Stimulated activated CD8-positive, alpha-beta memory T cell treated with anti-CD3 and anti-CD28 coated beads, Interleukin-7, amount 100 ng/mL, for 48 hours (primary cell): ENCODE results near the gene ADAMTS17.

ENCODE experiments used
- DNase-seq, 2 donors: peaks; one replicate each; pipeline ENCODE4 v3.0.0-alpha.2; 2020; ENCODE audit warnings: low read depth in 1 of 2; ENCODE audit errors: extremely low read depth in 1 of 2

ADAMTS17 gene

DNA sequence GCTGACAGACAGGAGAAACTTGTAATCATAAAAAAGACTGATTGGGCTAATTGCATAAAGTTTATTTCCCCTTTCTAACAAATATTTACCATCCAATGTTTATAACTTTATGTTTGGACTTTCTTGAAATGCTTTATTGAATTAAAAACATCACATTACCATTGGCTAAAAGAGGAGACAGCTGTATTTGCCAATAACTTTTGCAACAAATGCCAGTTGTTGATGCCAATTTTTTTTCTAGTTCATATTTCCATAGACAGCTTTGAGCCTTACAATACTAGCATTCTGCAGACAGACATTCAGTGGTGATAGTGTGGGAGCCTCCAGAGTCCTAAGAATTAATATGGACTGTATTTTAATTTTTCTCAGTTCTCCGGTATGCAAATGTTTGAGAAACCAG is 198.4 kb downstream of the ADAMTS17 start:
- DNase-seq, result no peak

DNA sequence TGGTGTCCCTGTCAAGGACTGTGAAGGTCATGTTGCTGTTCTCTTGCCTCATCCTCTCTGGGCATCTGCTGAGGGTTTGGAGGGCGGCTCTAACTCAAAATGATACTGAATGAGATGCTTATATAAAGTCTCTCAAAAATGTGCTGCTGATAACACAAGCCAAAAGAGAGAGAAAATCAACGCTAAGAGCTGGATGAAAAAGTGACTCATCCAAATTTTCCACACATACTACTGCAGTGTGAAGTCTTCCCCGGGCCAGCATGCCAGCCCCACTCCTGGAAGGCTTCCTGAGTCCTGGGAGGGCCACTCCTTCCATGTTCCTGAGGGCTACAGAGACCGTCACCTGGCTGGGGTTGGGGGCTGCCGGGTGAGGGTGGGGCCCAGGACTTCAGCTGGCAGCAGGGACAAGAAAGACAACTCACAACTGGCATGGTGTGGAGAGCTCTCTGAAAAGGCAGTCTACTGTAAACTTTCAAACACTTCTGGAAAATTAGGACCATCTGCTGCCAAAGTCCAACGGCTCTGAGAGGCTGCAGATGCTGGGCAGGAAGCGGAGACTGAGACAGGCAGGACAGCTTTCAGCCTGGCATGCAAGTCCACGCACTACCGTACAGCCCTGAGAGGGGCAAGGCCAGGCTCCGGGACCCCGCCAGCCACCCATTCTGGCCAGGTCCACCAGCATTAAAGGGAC is 200.3 kb downstream of the ADAMTS17 start:
- DNase-seq, result no peak

- no peak for DNase-seq
Measured at GRCh38 chr15:100140527-100141308, 201.1 kb downstream of the ADAMTS17 start.

GRCh38 chr15:100134586-100134985 is 207.2 kb downstream of the ADAMTS17 start:
- no peak for DNase-seq

- no peak for DNase-seq
Measured at GRCh38 chr15:100134089-100134583, 207.6 kb downstream of the ADAMTS17 start.

DNA sequence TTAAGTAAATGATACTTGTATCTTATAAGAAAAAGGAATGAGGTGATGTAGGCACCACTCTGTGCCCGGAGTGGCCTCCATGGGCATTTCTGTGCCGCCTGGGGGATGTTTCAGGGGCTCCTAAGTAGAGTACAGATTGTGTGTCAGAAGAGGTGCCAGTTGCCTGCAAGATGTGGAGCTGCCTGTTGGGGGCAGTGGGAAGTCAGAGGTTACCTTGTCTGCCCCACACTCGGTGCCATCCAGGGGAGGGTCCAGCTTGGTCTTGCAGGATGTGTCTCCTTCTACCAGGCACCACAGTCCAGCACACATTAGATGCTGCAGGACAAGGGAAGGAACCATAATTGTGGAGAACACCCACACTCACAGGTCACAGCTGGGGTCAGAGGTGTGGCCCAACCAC is 208.8 kb downstream of the ADAMTS17 start:
- DNase-seq, result no peak

DNA sequence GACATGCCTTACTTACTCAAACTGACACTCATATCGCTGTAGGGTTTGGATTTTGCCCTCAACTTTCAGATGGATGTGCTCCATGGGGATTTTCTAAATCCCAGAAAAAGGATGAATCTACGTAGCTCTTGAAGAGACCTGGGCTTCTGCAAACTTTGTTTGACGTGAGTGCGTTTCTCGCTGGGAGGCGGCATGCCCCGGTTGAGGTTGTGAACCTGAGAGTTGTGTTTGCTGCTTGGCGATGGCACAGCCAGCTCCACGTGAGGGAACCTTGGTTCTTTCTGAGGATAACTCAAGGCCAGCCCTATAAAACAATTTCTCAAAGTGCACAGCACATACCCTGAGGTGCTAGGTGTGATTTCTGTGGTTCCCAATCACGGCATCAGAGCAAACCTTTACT is 209.5 kb downstream of the ADAMTS17 start:
- no peak for DNase-seq

DNA sequence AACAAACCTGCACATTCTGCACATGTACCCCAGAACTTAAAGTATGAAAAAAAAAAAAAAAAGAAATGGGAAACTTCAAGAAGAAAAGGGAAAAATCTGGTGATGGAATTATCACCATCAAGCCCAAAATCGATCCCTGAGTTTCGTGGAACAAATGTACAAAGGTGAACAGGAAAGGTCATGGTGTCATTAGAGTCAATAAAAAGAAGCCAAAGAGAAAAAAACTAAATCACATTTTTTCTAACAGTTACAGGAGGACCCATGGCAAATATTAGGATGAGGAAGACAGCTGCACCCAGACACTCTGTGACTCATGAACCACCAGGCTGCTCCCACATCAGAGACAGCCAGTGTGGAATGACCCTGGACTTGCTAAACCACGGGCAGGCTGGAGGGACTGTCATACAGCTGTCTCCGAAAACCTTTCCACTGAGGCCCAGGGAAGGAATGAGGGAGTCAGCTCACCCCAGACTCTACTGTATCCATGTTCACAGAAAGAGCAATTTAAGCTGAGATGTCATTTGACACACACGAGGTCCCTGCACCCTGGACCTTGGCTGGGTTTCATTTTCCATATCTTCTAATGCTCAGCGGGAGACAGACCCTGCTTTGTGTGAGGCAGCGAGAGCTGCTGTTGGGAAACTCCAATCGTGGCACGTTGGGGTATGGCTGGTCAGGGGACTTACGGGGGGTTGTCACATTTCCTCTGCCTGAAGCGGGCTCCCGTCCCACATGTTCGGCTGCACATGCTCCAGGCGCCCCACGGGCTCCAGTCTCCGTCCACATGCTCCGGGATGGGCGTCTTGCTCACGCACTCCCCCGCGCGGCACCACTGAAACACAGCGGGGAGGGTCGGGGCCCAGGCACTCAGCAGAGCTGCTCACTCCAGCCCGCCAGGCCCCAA is 210.2 kb downstream of the ADAMTS17 start:
- no peak for DNase-seq

DNA sequence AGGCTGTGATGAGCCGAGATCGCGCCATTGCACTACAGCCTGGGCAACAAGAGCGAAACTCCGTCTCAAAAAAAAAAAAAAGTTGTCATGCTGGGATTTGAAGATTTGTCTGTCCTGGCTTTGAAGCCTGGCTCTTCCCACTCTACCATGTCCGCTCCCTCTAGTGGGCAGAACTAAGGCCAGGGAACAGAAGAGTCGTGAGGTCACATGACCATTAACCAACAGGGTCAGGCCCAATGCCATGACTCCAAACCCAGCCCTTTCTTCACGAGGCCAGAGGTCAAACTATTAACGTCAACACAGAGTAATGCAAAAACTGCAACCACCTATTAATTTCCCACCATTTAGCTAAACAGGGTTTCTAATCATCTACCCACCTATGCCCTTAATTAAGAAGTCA is 212.1 kb downstream of the ADAMTS17 start:
- no peak for DNase-seq

GRCh38 chr15:100125401-100126191 is 216.2 kb downstream of the ADAMTS17 start:
- DNase-seq, result no peak

GRCh38 chr15:100124936-100125335 is 216.8 kb downstream of the ADAMTS17 start:
- no peak for DNase-seq

DNA sequence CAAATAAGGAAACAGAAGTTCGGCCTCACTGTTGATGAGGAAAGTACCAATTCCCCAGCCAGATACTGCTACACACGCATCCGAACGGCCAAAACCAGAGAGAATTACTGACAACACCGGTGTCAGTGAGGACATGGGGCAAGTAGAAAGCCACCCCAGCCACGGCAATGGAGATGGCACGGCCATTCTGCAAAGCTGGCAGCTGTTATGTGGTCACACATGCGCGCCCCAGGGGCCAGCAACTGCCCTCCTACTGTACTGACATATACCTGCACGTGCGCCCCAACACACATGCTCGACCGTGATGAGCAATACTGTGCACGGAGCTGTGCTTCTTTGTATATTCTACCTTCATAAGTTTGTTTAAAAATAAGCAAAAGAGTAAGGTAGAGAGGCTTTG is 217.4 kb downstream of the ADAMTS17 start:
- no peak for DNase-seq

DNA sequence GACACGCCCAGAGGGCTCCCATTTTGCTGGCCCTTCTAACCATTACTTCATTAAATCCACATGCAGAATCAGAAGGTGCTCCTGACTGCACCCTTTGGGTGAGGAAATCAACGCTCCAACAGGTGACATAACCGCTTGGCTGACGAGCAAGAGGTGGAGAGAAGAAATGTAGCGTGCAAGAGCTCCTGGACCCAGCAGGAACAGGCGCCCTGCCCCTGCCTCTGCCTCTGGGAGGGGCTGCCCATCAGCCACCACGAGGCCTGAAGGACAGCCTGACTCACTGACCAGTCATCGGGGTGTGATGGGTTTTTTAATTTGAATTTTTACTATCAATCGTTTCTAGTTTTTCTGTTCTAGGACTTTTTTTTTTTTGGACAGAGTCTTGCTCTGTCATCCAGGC is 218.2 kb downstream of the ADAMTS17 start:
- no peak for DNase-seq

- DNase-seq, result no peak
Measured at GRCh38 chr15:100121285-100121684, 220.5 kb downstream of the ADAMTS17 start.

DNA sequence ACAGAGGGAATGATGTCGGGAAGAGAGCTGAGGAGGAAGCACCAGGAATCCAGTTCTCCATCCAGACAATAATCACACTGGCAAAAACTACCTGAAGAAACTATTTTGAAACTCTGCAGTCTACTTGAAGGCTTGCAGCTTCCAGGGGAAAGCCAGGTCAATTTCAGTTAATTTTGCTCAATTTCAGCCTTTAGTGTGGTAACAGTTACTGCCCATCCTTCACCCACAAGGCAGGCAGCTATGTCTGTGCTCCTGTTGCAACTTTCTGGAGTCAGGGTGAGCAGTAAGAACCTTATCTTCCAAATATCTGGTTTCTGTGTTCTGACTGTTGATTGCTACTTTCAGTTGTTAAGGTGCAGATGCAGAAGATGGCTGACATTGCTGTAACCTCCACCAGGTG is 221.7 kb downstream of the ADAMTS17 start:
- no peak for DNase-seq

DNA sequence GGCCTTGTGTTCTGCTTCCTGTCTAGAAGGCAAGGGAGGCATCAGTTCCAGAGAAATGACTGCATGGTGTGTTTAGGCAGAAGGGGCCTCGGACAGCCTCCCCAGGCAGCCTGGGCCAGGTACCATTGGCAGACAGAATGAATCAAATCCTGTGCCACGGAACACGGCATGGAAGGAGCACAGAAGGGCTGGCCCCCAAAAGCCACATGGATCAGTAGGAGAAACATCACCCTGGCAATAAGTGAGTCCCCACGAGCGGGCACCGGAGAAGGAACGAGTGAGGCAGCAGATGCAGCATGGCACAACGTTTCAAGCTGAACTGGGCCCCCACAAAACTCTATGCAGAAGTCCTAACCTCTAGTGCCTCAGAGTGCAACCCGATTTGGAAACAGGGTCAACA is 223.2 kb downstream of the ADAMTS17 start:
- no peak for DNase-seq

DNA sequence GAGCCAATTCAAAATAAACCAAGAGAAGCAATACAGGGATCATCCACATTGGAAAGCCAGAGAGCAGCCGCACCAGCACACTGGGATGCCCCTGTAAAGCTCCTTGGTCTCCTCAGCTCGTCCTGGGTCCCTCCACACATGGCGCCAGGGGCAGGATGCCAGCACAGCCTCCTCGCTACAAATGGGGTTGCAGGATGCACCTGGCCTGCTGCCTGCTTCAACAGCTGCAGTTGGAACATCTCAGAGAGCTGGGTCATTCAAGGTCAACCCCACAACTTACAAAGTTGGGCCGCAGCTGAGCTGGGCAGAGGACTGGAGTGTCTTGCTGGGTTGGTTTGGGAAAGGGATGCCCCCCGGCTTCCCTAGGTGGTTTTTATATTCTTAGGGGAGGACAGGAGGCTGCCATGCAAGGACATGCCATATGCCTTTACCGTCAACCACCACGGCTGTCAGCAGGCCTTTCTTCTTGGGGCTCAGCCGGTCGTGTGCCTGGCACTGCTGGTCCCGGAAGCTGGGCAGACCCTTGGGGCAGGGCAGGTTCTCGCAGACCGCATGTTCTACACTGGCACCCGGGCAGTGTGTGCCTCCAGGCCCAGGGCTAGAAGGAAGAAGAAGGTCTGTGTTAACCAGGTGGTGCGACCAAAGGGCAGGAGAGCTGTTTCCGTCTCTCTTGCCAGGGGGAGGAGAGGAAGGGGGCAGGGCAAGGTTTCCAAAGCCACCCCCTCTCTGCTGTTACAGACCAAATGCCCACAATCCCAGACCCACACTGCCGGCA is 225.2 kb downstream of the ADAMTS17 start:
- DNase-seq, result no peak

- DNase-seq, result no peak
Measured at GRCh38 chr15:100115711-100116090, 226.1 kb downstream of the ADAMTS17 start.

DNA sequence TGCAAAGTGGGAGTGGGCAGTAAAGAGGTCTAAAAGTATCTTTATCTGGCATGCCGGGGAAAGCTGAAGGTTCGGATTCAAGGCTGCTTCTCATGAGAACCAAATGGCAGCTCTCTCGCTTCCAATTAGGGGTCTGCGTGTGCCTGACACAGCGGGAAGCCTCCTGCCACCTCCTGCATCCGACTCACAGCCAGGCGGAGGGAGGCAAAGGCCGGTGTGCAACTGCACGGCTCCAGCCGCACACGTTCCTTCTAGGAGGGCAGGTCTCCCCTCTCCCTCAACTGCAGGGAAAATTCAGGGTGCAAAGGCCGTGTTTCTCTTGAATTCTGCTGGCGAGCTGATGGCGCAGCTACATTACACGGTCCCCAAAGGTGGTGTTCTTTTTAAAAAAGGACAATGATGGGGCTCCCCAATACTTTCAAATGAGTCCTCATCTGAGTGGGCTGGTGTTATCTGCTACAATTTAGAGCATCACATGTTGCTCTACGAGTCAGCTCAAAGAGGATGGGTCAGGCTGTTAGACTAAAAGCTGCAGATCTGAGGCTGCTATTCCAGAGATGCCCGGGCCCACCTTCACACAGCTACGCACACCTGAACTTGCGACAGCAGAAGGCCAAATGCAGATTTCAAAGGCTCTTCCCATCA is 226.6 kb downstream of the ADAMTS17 start:
- no peak for DNase-seq
